ENCODE results near the gene RAVER2.
"Not testable (repeated sequence)": the region's sequence is repeated elsewhere in the genome, so short reads cannot be mapped to it uniquely, and the experiment has no call there.

GRCh38 chr1:64782848-64783247, 38.0 kb downstream of the RAVER2 start:
- TF ChIP-seq CTCF, POLR2A (IDR thresholded peaks at IDR 0.05): not testable (repeated sequence)

Data from testis (tissue), 2 donors.